Activated CD8-positive, alpha-beta T cell treated with anti-CD3 and anti-CD28 coated beads for 36 hours (primary cell): ENCODE measurements around the gene LCP1. TPM values are rescaled to one million over a fixed set of nuclear protein-coding genes. Genes with fewer than 3 reads are reported as not detected.

Source experiments
- ATAC-seq: fragments of 200-7000 bp; cut with Tn5 transposase; one replicate; pipeline ENCODE4 v1.10.0; 2021; ENCODE audit warnings: mild to moderate bottlenecking, moderate library complexity
- CTCF ChIA-PET: fragments of 350-600 bp; sonication (Branson Sonifier 250); formaldehyde crosslinking; loops from one replicate; lab custom pipeline; 2021; ENCODE audit warnings: antibody characterized with exemption; lab: Charles Lee
- POLR2A ChIA-PET: fragments of 350-600 bp; sonication (Branson Sonifier 250); formaldehyde crosslinking; loops from one replicate; lab custom pipeline; 2021; ENCODE audit warnings: antibody characterized with exemption; lab: Charles Lee
- DNase-seq: peaks from one replicate; pipeline ENCODE4 v3.0.0-alpha.2; 2020
- H3K27ac Mint-ChIP-seq: one replicate; pipeline ENCODE4 v1.8.0; 2021; ENCODE audit warnings: mild to moderate bottlenecking, mixed read lengths
- H3K27me3 Mint-ChIP-seq: one replicate; pipeline ENCODE4 v1.8.0; 2021; ENCODE audit warnings: mixed read lengths
- H3K36me3 Mint-ChIP-seq: one replicate; pipeline ENCODE4 v1.8.0; 2021; ENCODE audit warnings: low read depth, mixed read lengths
- H3K4me1 Mint-ChIP-seq: one replicate; pipeline ENCODE4 v1.8.0; 2021; ENCODE audit warnings: low read depth, mixed read lengths
- H3K4me3 Mint-ChIP-seq: one replicate; pipeline ENCODE4 v1.8.0; 2021; ENCODE audit warnings: mild to moderate bottlenecking, moderate library complexity, mixed read lengths
- H3K9me3 Mint-ChIP-seq: one replicate; pipeline ENCODE4 v1.8.0; 2021; ENCODE audit warnings: mixed read lengths
- intact Hi-C: fragments of 100-400 bp; cut with micrococcal nuclease; formaldehyde crosslinking; loops from one replicate; pipeline ENCODE4 v1.10.0; 2022
- total RNA-seq, 2 experiments: library from RNA; stranded (reverse); gene quantifications; one replicate each; pipeline ENCODE4 v1.2.3, GENCODE V29; 2021
- TF ChIP-seq, protein P1 (sequence below): fragments of 200-600 bp; IDR thresholded peaks from one replicate; pipeline ENCODE4 v1.8.0; 2022; ENCODE audit warnings: antibody characterized with exemption, mild to moderate bottlenecking

LCP1 gene
- total RNA-seq, 2 experiments from 2014 or later = 1,014 to 1,019 TPM

- H3K4me1 Mint-ChIP-seq = no peaks in the 10 kb centered on the region
These were observed 93.0 kb downstream of the LCP1 start for GRCh38 chr13:46088821-46089562.

GRCh38 chr13:46087481-46087880 is 94.5 kb downstream of the LCP1 start:
- DNase-seq = no peak
- H3K4me3 Mint-ChIP-seq = no peak overlapping the region
- H3K27ac Mint-ChIP-seq = no peak overlapping the region
- no peak for ATAC-seq
- no peaks in the 10 kb centered on the region for H3K36me3 Mint-ChIP-seq
- no peaks in the 10 kb centered on the region for H3K4me1 Mint-ChIP-seq
- ChIA-PET CTCF (no interaction called here), POLR2A (no interaction called here)
- intact Hi-C loops = no loop called here
- H3K27me3 Mint-ChIP-seq = peaks cover 4% of the 10 kb centered on the region
- H3K9me3 Mint-ChIP-seq = no peaks in the 10 kb centered on the region
- TF ChIP-seq, protein P1, sequence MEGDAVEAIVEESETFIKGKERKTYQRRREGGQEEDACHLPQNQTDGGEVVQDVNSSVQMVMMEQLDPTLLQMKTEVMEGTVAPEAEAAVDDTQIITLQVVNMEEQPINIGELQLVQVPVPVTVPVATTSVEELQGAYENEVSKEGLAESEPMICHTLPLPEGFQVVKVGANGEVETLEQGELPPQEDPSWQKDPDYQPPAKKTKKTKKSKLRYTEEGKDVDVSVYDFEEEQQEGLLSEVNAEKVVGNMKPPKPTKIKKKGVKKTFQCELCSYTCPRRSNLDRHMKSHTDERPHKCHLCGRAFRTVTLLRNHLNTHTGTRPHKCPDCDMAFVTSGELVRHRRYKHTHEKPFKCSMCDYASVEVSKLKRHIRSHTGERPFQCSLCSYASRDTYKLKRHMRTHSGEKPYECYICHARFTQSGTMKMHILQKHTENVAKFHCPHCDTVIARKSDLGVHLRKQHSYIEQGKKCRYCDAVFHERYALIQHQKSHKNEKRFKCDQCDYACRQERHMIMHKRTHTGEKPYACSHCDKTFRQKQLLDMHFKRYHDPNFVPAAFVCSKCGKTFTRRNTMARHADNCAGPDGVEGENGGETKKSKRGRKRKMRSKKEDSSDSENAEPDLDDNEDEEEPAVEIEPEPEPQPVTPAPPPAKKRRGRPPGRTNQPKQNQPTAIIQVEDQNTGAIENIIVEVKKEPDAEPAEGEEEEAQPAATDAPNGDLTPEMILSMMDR = no peak

More at GRCh38 chr13:46088821-46089562, 93.0 kb downstream of the LCP1 start:
- intact Hi-C loops = no loop called here
- POLR2A ChIA-PET = no interaction called here
- CTCF ChIA-PET = no interaction called here
- TF ChIP-seq, protein P1 = no peak
- Mint-ChIP-seq H3K9me3 (no peaks in the 10 kb centered on the region), H3K27me3 (peaks cover 6% of the 10 kb centered on the region), H3K36me3 (no peaks in the 10 kb centered on the region), H3K27ac (no peak overlapping the region), H3K4me3 (no peak overlapping the region)
- DNase-seq (no peak), ATAC-seq (no peak)

DNA sequence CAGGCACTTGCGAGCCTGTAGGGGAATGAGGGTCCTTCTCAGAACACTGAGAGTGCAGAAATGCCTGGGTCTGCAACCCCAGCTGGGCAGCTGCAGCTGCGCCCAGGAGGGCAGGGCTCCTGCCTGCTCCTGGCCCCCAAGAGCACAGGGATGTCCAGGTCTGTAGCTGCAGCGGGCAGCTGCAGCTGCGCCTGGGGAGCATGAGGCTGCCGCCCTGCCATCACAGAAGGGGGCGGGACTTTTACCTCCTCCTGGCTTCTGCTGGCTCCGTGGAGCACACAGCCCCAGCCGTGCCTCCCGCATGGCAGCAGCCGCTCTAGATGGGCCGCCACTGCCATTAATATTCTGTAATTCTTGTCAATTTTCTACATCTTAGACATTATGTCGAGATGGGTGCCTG is 95.0 kb downstream of the LCP1 start:
- Mint-ChIP-seq H3K4me3 (no peak overlapping the region), H3K27ac (no peak overlapping the region), H3K27me3 (peaks cover 2% of the 10 kb centered on the region), H3K36me3 (no peaks in the 10 kb centered on the region), H3K9me3 (no peaks in the 10 kb centered on the region), H3K4me1 (no peaks in the 10 kb centered on the region)
- TF ChIP-seq, protein P1 = no peak
- ATAC-seq (no peak), DNase-seq (no peak)
- ChIA-PET POLR2A (no interaction called here), CTCF (no interaction called here)
- intact Hi-C loops = no loop called here

DNA sequence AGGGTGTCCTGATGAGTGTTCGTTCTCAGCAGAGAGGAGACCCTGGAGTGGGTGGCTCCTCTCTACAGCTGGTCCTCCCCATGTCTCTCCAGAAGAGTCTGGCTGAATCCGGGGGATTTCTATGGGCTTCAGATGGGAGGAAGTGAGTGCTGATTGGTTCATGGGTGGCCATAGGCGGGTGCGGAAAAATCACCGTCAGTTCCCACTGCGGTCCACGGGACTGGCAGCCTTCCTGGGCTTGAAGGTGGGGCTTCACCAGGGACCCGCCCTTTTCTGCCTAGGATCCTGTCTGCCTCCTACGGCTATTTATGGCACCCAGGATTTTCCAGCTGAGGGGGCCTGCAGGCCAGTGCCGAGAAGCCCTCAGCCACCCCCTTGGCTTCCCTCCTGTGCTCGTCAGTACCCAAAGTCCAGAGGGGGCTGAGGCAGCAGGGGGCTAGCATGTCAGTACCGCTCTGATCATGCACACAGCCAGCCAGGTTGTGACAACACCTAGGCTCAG is 95.5 kb downstream of the LCP1 start:
- H3K9me3 Mint-ChIP-seq = no peaks in the 10 kb centered on the region

DNA sequence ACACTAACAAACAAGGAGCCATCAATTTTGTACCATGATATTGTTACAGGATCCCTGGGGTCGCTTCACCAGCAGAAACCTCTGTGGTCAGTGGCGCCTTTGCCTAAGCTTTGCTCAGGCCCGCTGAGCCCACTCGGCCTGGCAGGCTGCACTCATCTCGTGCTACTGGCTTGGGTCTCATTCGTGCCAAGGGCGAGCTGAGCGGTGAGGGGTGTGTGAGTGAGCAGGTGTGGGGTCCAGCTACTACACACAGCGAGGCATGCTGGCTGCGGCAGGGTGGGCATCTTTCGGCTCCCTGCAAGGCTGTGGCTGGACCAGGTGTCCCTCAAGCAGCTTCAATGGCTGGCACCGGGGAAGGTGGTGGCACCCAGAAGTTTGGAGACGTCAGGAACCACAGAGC is 96.2 kb downstream of the LCP1 start:
- H3K4me1 Mint-ChIP-seq = no peaks in the 10 kb centered on the region
- no peak for ATAC-seq
- ChIA-PET CTCF (interaction anchor here (1.5 kb wide), 1 partner anchor 9 kb away, joined by 3 read pairs; no protein-coding TSS in a partner anchor), POLR2A (no interaction called here)
- no peak for DNase-seq
- no peaks in the 10 kb centered on the region for H3K36me3 Mint-ChIP-seq
- H3K27me3 Mint-ChIP-seq = peaks cover 1% of the 10 kb centered on the region
- H3K4me3 Mint-ChIP-seq = no peak overlapping the region
- intact Hi-C loops = no loop called here
- no peaks in the 10 kb centered on the region for H3K9me3 Mint-ChIP-seq
- TF ChIP-seq, protein P1 = no peak
- no peak overlapping the region for H3K27ac Mint-ChIP-seq

More for the DNA sequence above, 95.5 kb downstream of the LCP1 start:
- ChIA-PET POLR2A (interaction anchor here (0.5 kb wide), 1 partner anchor 193 kb away, joined by 3 read pairs; no protein-coding TSS in a partner anchor), CTCF (no interaction called here)
- H3K4me3 Mint-ChIP-seq = no peak overlapping the region
- peaks cover 1% of the 10 kb centered on the region for H3K27me3 Mint-ChIP-seq
- no peaks in the 10 kb centered on the region for H3K4me1 Mint-ChIP-seq
- ATAC-seq (no peak), DNase-seq (no peak)
- no peaks in the 10 kb centered on the region for H3K36me3 Mint-ChIP-seq
- intact Hi-C loops = no loop called here
- TF ChIP-seq, protein P1 = no peak
- H3K27ac Mint-ChIP-seq = no peak overlapping the region
